ENCODE measurements around the gene EYS.

Gene EYS

GRCh38 chr6:64146094-64146493, 1560.9 kb downstream of the EYS start:
- TF ChIP-seq ZNF274 (IDR thresholded peaks at IDR 0.05; ENCODE audit: low read depth, low read length): no peak
- no peak overlapping the region for H3K4me3 ChIP-seq (ENCODE audit: low read length)

DNA sequence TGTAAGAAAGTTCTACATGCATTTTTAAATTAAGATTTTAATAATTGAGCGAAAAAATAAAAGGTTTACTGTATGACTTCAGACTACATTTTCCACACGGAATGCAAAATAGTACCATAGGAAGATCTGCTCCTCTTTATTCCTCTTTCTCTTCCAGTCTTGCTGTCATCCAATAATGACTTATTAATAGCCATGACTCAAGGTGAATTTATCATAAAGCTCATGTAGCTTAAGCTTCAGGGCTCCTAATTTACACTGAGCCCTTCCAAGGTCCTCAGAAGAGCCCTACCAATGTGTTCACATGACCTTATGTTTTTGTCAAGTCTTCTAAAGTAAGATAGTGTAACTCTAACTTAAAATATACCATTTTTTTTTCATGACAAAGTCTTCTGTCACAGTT, 1561.4 kb downstream of the EYS start:
- TF ChIP-seq ZNF274 (IDR thresholded peaks at IDR 0.05; ENCODE audit: low read depth, low read length): no peak
- H3K4me3 ChIP-seq (ENCODE audit: low read length): no peak overlapping the region

DNA sequence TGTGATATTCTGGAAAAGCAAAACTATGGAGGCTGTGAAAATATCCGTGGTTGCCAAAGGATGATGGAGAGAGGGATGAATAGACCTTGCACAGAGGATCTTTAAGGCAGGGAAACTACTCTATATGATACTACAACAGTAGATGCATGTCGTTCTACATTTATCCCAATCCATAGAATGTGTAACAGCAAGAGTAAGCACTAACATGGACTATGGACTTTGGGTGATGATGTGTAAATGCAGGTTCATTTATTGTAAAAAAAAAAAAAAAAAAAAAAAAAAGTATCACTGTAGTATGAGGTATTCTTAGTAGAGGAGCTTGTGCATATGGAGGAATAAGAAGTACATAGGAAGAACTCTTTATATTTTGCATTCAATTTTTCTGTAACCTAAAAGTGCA, 1563.9 kb downstream of the EYS start:
- no peak for TF ChIP-seq ZNF274 (IDR thresholded peaks at IDR 0.05; ENCODE audit: low read depth, low read length)
- no peak overlapping the region for H3K4me3 ChIP-seq (ENCODE audit: low read length)

- H3K4me3 ChIP-seq (ENCODE audit: low read length): no peak overlapping the region
- TF ChIP-seq ZNF274 (IDR thresholded peaks at IDR 0.05; ENCODE audit: low read depth, low read length): no peak
Measured at GRCh38 chr6:64141680-64142079, 1565.3 kb downstream of the EYS start.

GRCh38 chr6:64128301-64129024, 1578.6 kb downstream of the EYS start:
- TF ChIP-seq ZNF274 (IDR thresholded peaks at IDR 0.05; ENCODE audit: low read depth, low read length): no peak
- H3K4me3 ChIP-seq (ENCODE audit: low read length): no peak overlapping the region

- H3K4me3 ChIP-seq (ENCODE audit: low read length): no peak overlapping the region
- no peak for TF ChIP-seq ZNF274 (IDR thresholded peaks at IDR 0.05; ENCODE audit: low read depth, low read length)
Measured at GRCh38 chr6:64123761-64124633, 1583.0 kb downstream of the EYS start.

- no peak for TF ChIP-seq ZNF274 (IDR thresholded peaks at IDR 0.05; ENCODE audit: low read depth, low read length)
- no peak overlapping the region for H3K4me3 ChIP-seq (ENCODE audit: low read length)
Measured at GRCh38 chr6:64122712-64123375, 1584.2 kb downstream of the EYS start.

- TF ChIP-seq ZNF274 (IDR thresholded peaks at IDR 0.05; ENCODE audit: low read depth, low read length): no peak
- H3K4me3 ChIP-seq (ENCODE audit: low read length): no peak overlapping the region
Measured at GRCh38 chr6:64121011-64121565, 1585.9 kb downstream of the EYS start.

DNA sequence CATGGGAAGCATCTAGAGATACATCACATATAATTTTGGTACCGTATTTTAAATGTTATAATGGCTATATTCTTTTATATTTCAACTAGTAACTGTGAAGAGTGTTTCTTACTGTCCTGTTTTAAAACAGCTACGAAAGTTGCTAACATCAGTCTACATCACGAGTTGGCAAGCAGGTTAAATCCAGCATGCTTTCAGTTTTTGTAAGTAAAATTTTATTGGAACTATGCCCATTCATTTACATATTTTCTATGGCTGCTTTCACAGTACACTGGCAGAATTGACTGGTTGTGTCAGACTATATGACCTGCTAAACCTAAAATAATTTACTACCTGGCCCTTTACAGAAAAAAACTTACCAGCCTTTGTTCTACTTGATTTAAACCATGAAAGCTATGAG, 1593.3 kb downstream of the EYS start:
- H3K4me3 ChIP-seq (ENCODE audit: low read length): no peak overlapping the region
- no peak for TF ChIP-seq ZNF274 (IDR thresholded peaks at IDR 0.05; ENCODE audit: low read depth, low read length)

DNA sequence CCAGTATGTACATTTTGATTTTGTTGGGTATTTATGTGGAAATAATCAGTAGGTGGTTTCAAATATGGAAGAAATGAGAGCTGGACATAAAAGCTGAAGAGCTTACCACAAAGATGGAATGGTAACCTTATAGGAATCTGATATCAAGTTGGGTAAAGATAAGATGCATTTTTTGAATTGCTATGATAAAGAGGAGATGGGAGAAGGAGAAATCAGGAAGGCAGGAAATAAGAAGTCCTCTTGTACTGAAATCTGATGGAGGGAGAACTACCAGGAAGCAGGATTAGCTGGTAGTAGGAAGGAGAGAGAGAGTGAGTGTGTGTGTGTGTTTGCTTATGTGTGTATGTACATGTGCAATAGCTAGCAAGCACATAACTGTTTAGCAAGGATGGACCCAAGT, 1603.0 kb downstream of the EYS start:
- H3K4me3 ChIP-seq (ENCODE audit: low read length): no peak overlapping the region

GRCh38 chr6:64103480-64103879, 1603.5 kb downstream of the EYS start:
- no peak for TF ChIP-seq ZNF274 (IDR thresholded peaks at IDR 0.05; ENCODE audit: low read depth, low read length)
- no peak overlapping the region for H3K4me3 ChIP-seq (ENCODE audit: low read length)

More for the DNA sequence above, 1603.0 kb downstream of the EYS start:
- TF ChIP-seq ZNF274 (IDR thresholded peaks at IDR 0.05; ENCODE audit: low read depth, low read length): no peak

GRCh38 chr6:64100702-64101303, 1606.2 kb downstream of the EYS start:
- no peak for TF ChIP-seq ZNF274 (IDR thresholded peaks at IDR 0.05; ENCODE audit: low read depth, low read length)
- H3K4me3 ChIP-seq (ENCODE audit: low read length): no peak overlapping the region

DNA sequence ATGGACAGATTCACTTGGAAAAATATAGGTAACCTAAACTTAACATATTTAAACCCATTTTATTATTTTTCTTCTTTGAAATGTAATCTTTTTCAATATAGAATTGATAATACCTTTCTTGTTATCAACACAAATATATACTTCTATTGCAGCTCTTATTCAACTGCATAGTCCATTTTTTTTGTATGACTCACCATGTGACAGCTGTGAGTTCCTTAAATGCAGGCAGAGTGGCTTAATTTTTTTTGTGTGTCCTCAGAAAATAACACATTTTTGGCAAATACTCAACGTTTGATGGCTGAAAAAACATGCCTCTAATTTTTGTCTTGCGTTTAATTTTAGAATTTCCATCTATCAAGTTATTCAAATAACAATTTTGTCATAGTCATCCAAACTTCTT, 1616.7 kb downstream of the EYS start:
- H3K4me3 ChIP-seq (ENCODE audit: low read length): no peak overlapping the region
- no peak for TF ChIP-seq ZNF274 (IDR thresholded peaks at IDR 0.05; ENCODE audit: low read depth, low read length)

GRCh38 chr6:64085126-64085525, 1621.9 kb downstream of the EYS start:
- H3K4me3 ChIP-seq (ENCODE audit: low read length): no peak overlapping the region
- no peak for TF ChIP-seq ZNF274 (IDR thresholded peaks at IDR 0.05; ENCODE audit: low read depth, low read length)
